ENCODE data around the gene PRPH2. TPM values are rescaled to one million over a fixed set of nuclear protein-coding genes. Genes with fewer than 3 reads are reported as not detected.

The PRPH2 gene
- total and polyA plus RNA-seq, 3 experiments from 2014 or later, result 0.07 to 0.15 TPM; not detected in 1

Other genes with a start within 250 kb of the PRPH2 start
- 10 to 100 TPM; 26.2 to 27.0 TPM for gene UBR2, start 158.6 kb downstream of the PRPH2 start, total RNA-seq
- gene UBR2, start 158.6 kb downstream of the PRPH2 start, polyA plus RNA-seq, result 13.6 TPM
- 10 to 100 TPM; 24.4 to 26.4 TPM for gene TBCC, start 23.5 kb upstream of the PRPH2 start, total RNA-seq
- gene TBCC, start 23.5 kb upstream of the PRPH2 start, polyA plus RNA-seq, result 109 TPM
- 10 to 100 TPM; 15.9 to 16.8 TPM for gene BICRAL, start 59.5 kb upstream of the PRPH2 start, total RNA-seq
- gene BICRAL, start 59.5 kb upstream of the PRPH2 start, polyA plus RNA-seq, result 6.8 TPM
- gene RPL7L1, start 157.0 kb upstream of the PRPH2 start, total RNA-seq, result 100 to 1,000 TPM; 199 to 200 TPM
- 95.0 TPM for gene RPL7L1, start 157.0 kb upstream of the PRPH2 start, polyA plus RNA-seq
- gene PTCRA, start 193.5 kb upstream of the PRPH2 start, total RNA-seq, result not detected
- not detected for gene PTCRA, start 193.5 kb upstream of the PRPH2 start, polyA plus RNA-seq
- gene CNPY3, start 206.9 kb upstream of the PRPH2 start, total RNA-seq, result 10 to 100 TPM; 53.1 to 55.8 TPM
- 122 TPM for gene CNPY3, start 206.9 kb upstream of the PRPH2 start, polyA plus RNA-seq
- under 1 TPM; 0.39 to 0.51 TPM for gene GNMT, start 238.2 kb upstream of the PRPH2 start, total RNA-seq
- not detected for gene GNMT, start 238.2 kb upstream of the PRPH2 start, polyA plus RNA-seq